ENCODE measurements around the gene TMPRSS13.

The TMPRSS13 gene

DNA sequence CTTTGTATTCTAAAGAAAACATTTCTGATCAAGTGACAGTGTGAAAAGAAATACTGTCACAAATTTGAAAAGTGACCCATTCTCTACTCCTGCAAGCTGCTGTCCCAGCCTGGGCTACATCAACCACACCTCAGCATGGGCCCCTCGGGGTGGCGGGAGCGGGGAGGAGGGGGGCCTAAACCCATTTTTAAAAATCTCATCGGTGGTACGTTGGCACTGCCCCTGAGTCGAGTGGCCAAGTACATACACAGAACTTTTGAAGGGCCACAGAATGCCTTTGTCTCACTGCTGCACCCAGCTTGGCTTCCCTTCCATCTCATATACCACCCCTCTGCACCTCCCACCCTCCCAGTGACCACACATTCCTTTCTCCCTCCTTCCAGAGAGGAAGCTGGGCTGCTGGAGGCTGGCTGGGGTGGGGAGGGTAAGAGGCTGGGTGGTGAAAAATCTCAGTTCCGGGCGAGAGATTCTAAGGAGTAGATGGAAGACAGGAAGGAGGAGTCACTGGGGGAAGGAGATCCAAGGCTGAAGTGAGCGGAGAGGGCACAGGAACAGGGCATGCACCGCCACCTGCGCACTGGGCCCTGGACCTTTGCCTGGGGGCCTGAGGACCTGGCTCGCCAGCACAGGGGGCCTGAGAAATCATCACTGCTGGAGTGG, 73.9 kb downstream of the TMPRSS13 start:
- no peak for DNase-seq (ENCODE audit: low read depth in 2 of 2)

DNA sequence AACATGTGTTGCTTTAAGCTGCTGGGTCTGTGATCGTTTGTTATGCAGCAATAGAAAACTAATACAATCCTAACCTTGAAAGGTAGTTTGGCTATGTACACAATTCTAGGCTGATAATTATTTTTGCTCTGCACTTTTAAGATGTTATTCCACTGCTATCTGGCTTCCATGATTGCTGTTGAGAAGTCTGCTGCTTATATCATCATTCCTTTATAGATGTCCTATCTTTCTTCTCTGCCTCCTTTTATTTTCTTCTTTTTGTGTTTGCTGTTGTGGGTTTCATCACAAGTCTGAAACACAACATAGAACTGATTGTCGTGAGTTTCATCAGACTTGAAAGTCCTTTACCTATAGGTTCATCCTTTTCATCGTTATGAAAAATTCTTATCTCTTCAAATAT, 76.9 kb downstream of the TMPRSS13 start:
- no peak for DNase-seq (ENCODE audit: low read depth in 2 of 2)

DNA sequence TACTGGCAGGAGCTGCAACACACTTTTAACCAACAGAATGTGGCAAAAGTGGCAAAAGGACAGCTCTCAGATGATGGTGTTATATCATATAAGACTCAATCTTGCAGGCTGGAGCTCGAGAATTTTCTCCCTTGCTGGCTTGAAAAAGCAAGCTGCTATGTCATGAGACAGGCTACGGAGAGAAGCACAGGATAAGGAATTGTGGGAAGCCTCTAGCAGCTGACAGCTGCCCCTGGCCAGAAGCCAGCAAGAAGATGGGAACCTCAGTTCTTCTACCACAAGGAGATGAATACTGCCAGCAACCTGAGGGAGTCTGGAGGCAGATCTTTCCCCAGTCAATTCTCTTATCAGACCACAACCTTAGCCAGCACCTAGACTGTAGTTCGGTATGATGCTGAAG, 77.3 kb downstream of the TMPRSS13 start:
- no peak for DNase-seq (ENCODE audit: low read depth in 2 of 2)

DNA sequence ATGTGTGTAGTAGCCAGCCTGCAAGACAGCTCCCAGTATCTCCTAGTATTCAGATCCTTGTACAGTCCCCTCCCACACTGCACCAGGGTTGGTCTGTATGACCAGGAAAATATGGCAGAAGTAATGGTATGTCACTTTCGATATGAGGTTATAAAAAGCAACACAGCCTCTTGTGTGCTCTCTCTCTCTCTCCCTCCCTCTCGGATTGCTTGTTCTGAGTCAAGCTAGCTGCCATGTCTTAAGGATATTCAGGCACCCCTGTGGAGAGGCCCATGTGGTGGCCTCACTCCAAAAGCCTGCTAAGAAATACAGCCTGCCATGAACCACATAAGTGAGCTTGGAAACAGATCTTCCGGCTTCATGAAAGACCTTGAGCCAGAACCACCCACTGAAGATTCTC, 78.1 kb downstream of the TMPRSS13 start:
- DNase-seq (ENCODE audit: low read depth in 2 of 2): no peak

Measured in stimulated activated CD8-positive, alpha-beta memory T cell treated with anti-CD3 and anti-CD28 coated beads, Interleukin-7, amount 100 ng/mL, for 1 hour (primary cell).